ENCODE data around the gene ACSL4. TPM values are rescaled to one million over a fixed set of nuclear protein-coding genes. Genes with fewer than 3 reads are reported as not detected.

ACSL4 gene
- total RNA-seq: 41.1 TPM
- long read RNA-seq, full-length matches to known transcripts: 22 of 104 reads
- long read RNA-seq, partial matches to known transcripts: 69 of 104 reads
- long read RNA-seq, other reads (novel, unspliced or antisense): 13 of 104 reads

GRCh38 chrX:109732807-109733612, at the start of gene ACSL4:
ACSL4 (minus strand) TSS chrX:109733257; CDS start chrX:109683363, 49,894 bp downstream.
- H3K27me3 ChIP-seq (ENCODE audit: low read depth): no peaks in the 10 kb centered on the region
- peaks cover 5% of the 10 kb centered on the region for H3K4me1 ChIP-seq
- no peaks in the 10 kb centered on the region for H3K36me3 ChIP-seq
- no peak for TF ChIP-seq CTCF (IDR thresholded peaks at IDR 0.05; ENCODE audit: borderline replicate concordance)
- peak within 1 kb of the TSS; percentile 87 for H3K4me3 ChIP-seq
- intact Hi-C loops (cut with micrococcal nuclease): no loop called here
- DNase-seq: peak; percentile 89
- peak within 1 kb of the TSS; percentile 89 for H3K27ac ChIP-seq (replicated peaks)
- H3K9me3 ChIP-seq (replicated peaks): no peaks in the 10 kb centered on the region

- H3K9me3 ChIP-seq (replicated peaks): no peaks in the 10 kb centered on the region
- no peaks in the 10 kb centered on the region for H3K36me3 ChIP-seq
- no peak for TF ChIP-seq CTCF (IDR thresholded peaks at IDR 0.05; ENCODE audit: borderline replicate concordance)
- no peak overlapping the region for H3K27ac ChIP-seq (replicated peaks)
- H3K4me1 ChIP-seq: no peaks in the 10 kb centered on the region
- H3K4me3 ChIP-seq: no peak overlapping the region
- H3K27me3 ChIP-seq (ENCODE audit: low read depth): no peaks in the 10 kb centered on the region
- no peak for DNase-seq
- intact Hi-C loops (cut with micrococcal nuclease): no loop called here
Measured at GRCh38 chrX:109777749-109778148, 44.7 kb upstream of the ACSL4 start.

GRCh38 chrX:109776986-109777385, 43.9 kb upstream of the ACSL4 start:
- Histone ChIP-seq H3K36me3 (no peaks in the 10 kb centered on the region), H3K27me3 (ENCODE audit: low read depth) (no peaks in the 10 kb centered on the region), H3K27ac (replicated peaks) (no peak overlapping the region), H3K4me1 (no peaks in the 10 kb centered on the region), H3K4me3 (no peak overlapping the region), H3K9me3 (replicated peaks) (no peaks in the 10 kb centered on the region)
- no peak for DNase-seq
- intact Hi-C loops (cut with micrococcal nuclease): no loop called here
- no peak for TF ChIP-seq CTCF (IDR thresholded peaks at IDR 0.05; ENCODE audit: borderline replicate concordance)

- no peaks in the 10 kb centered on the region for H3K36me3 ChIP-seq
- intact Hi-C loops (cut with micrococcal nuclease): no loop called here
- DNase-seq: no peak
- no peaks in the 10 kb centered on the region for H3K27me3 ChIP-seq (ENCODE audit: low read depth)
- no peak for TF ChIP-seq CTCF (IDR thresholded peaks at IDR 0.05; ENCODE audit: borderline replicate concordance)
- H3K9me3 ChIP-seq (replicated peaks): no peaks in the 10 kb centered on the region
- H3K27ac ChIP-seq (replicated peaks): no peak overlapping the region
- H3K4me3 ChIP-seq: no peak overlapping the region
- H3K4me1 ChIP-seq: no peaks in the 10 kb centered on the region
Measured at GRCh38 chrX:109776432-109776831, 43.4 kb upstream of the ACSL4 start.

GRCh38 chrX:109775386-109775785, 42.3 kb upstream of the ACSL4 start:
- no peaks in the 10 kb centered on the region for H3K27me3 ChIP-seq (ENCODE audit: low read depth)
- intact Hi-C loops (cut with micrococcal nuclease): no loop called here
- no peak for DNase-seq
- no peaks in the 10 kb centered on the region for H3K4me1 ChIP-seq
- no peaks in the 10 kb centered on the region for H3K9me3 ChIP-seq (replicated peaks)
- H3K36me3 ChIP-seq: no peaks in the 10 kb centered on the region
- no peak overlapping the region for H3K4me3 ChIP-seq
- no peak overlapping the region for H3K27ac ChIP-seq (replicated peaks)
- no peak for TF ChIP-seq CTCF (IDR thresholded peaks at IDR 0.05; ENCODE audit: borderline replicate concordance)

Data from left ventricle myocardium inferior (tissue), 1 donor.